Erythroblast (primary cell): ENCODE data around the gene GRXCR2.

Experiments
- GATA1 ChIP-seq: IDR thresholded peaks from 2 replicates; pipeline ENCODE4 v1.6.1; 2011; ENCODE audit warnings: low read depth, mild to moderate bottlenecking, control low read depth, low read length, moderate library complexity
- POLR2A ChIP-seq: IDR thresholded peaks from 2 replicates; pipeline ENCODE4 v1.6.1; 2011; ENCODE audit warnings: mild to moderate bottlenecking, low read length

GRCh38 chr5:145902421-145902820, 29.6 kb upstream of the GRXCR2 start:
- TF ChIP-seq POLR2A (no peak), GATA1 (no peak)
